Right renal pelvis (tissue), 4 donors: ENCODE results near the gene FBXO40. TPM values are rescaled to one million over a fixed set of nuclear protein-coding genes. Genes with fewer than 3 reads are reported as not detected.

Experiments
- DNase-seq, 4 donors: peaks; one replicate each; pipeline ENCODE4 v3.0.0-alpha.2; 2013; ENCODE audit warnings: low read depth in 4 of 4, low spot score in 3 of 4, missing footprints in 1 of 4
- polyA plus RNA-seq, 4 donors: library from polyadenylated mRNA; unstranded; fragments of 120-200 nt; gene quantifications; one replicate each; pipeline ENCODE4 v1.2.1, GENCODE V29; 2013; ENCODE audit not compliant: insufficient read length in 4 of 4

The FBXO40 gene
- polyA plus RNA-seq, 4 donors = 0.01 to 0.03 (median 0.03) TPM; not detected in 1

DNA sequence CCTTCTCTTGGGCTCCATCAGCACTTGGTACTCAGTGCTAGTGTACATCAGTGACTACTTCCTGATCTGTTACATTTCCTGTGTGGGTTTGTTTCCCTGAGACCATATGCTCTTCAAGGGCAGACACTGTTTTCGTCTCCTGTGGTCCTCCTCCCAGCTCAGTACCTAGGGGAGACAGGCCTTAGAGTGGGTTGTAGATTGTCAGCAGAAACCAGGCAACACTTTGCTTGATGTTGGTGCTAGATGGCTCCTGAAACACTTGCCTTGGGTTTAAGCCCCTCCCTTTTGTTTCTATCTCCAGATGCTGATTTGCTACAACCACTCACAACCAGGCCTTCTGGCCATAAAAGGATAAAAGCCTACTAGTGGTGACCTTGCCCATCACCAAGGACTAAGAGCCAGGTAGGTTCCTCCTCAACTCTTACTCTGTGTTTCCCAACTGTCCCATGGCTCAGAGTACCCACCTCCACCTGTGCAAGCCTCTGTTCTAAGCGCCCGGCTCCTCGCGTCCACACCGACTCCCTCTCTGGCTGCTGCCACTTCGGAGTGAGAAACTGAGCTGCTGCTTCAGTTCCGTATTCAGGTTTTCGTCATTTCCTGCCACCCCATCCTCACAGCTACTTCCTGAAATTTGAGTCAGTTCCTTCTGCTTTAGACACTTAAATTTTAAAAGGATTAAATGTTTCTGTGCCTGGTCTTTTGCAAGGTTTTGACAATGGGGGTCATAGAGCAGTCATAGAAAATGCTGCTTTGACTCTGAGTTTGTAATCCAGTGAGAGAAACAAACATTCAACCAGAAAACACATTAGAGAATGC, 67.4 kb downstream of the FBXO40 start, which contains the start of gene HCLS1:
TSS of gene HCLS1 (minus strand) at position 548 of the 816 bp plus-strand sequence. CDS start 2,556 bp downstream, outside the sequence.
- no peak for DNase-seq

DNA sequence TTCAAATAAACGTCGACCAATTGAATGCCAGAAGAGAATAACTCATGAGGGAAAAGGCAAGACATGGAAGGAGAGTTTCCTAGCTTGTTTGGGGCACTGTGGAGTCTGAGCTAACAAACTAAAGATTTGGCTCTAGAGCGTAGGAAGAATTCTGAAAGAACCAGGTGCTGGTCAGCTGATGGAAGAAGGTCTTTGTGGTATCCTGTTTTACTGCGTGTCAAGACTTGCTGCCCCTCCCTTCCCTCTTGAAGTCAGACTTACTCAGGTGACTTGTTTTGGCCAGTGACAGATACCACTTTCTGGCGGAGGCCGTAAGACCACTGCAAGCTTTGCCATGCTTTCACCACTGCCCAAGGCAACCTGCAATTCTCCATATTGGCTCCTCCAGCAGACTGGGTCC, 68.2 kb downstream of the FBXO40 start:
- DNase-seq = no peak

DNA sequence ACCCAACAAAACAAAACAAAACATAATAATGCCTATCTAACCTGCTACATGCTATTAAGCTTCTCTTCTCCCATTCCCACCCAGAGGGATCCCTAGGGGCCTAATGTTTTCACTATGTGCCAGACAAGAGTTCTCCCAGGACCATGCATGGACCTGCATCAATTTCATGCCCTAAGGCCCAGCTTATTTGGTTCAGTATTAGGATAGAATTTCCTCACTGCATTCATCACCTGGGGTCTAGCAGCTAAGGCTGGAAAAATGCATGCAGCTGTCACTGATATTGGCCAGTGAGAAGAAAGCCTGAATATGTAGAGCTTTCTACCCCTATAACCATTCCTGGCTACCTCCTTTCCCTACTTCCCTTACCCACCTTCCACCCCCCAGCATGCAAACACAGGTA, 69.6 kb downstream of the FBXO40 start:
- DNase-seq = no peak

DNA sequence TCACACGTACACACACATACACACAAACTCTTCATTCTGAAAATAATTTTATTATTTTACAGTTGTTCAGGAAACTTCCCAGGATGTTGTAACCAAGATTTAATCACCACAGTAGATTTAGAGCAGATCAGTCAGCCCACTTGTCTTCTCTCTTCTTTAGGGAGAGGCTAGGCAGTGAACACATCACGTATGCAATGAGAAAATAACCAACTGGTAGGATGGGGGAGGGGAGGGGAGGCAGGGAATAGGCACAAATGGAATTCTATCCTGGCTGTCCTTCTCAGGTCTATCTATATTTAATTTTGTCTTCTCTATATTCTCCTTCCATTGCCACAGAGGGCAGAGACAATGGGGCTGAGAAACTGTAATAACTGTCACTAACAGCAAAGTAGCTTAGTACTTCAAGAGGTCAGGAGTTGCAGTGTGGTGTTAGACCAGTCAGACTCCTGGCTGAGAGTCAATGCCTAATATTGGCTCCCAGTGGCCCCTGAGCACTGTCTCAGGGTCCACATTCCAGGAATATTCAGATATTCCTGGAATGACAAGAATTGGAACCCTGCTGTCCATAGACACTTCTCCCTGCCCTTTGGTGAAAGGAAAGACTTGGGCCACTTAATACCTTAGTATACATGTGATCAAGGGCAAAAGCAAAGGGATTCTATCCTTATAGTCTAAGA, 70.1 kb downstream of the FBXO40 start:
- DNase-seq = no peak

DNA sequence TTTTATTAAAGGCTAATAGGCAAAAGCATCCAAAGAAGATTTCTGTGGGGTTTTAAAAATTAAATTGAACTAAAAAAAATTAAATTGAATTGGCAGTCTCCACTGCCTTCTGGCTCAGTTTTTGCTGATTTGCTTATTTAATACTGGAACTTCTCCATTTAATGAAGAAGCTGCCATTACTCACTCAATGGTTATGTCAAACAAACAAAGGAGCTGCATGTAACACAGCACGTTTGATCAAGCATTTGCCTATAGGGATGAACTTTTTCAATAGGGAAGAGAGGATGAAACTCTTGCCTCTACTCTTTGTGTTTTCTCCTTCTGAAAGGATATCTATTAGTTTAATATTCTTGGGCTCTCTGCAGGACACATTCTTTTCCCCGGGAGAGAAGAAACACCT, 72.3 kb downstream of the FBXO40 start:
- DNase-seq = no peak

DNA sequence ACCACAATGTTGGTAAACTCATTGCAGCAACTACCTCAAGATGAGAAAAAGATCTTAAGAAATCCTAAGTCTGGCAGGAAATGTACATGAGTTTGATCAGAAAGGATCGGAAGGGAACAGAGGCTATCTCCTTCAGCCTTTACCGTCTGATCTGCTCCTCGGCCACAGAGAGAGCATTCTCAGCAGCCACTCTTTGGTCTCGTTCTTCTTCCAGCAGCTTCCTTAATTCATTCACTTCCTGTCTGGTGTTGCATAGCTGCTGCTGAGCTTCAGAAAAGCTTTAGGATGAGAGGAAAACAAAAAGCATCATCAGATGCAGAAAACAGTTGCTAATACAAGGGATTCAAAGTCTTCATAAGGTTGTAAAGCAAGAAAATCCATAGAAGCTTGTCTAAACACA, 74.2 kb downstream of the FBXO40 start:
- DNase-seq = no peak

DNA sequence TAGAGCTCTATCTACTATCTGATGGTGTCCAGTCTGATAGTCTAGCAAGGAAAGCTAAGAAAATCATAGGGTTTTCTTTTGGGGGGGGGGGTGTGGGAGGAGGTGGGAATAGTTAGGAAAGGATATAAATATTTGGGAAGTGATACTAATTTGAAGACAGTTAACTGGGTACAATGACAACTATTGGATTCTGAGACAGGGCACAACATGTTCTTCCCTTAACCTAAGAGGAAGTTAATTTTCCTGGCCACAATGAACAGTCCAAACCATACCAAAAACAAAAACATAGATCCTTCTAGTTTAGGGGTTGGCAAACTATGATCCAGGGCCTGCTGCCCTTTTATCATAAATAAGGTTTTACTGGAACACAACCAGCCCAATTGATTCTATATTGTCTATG, 77.5 kb downstream of the FBXO40 start:
- no peak for DNase-seq

DNA sequence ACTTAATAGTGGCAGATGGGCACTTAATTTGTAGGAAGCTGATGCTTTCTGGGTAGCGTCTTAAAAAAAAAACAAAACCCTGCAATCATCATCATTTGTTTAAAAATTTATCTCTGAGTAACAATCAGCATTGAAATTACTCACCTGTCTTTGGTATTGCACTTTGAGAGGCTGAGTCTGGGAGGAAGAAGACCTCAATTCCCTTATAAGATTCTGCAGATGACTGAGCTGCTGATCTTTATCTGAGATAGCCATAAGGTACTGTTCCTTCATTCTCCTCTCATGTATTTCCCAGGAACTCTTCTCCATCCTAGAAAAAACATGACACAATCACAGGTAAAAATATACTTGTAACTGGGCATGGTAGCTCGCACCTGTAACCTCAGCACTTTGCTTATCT, 84.0 kb downstream of the FBXO40 start:
- DNase-seq = no peak

Other genes starting within 250 kb of the FBXO40 start
- 1 to 10 TPM; 4.3 to 5.4 (median 5.3) TPM for gene POLQ, start 47.4 kb upstream of the FBXO40 start, polyA plus RNA-seq
- gene ARGFX, start 25.4 kb upstream of the FBXO40 start, polyA plus RNA-seq = not detected
- gene HCLS1, start 67.5 kb downstream of the FBXO40 start, polyA plus RNA-seq = 1 to 10 TPM; 5.3 to 7.3 (median 6.4) TPM
- 10 to 100 TPM; 72.8 to 81.5 (median 75.5) TPM for gene GOLGB1, start 156.4 kb downstream of the FBXO40 start, polyA plus RNA-seq
- gene IQCB1, start 241.7 kb downstream of the FBXO40 start, polyA plus RNA-seq = 10 to 100 TPM; 30.2 to 41.9 (median 36.2) TPM
- gene EAF2, start 241.8 kb downstream of the FBXO40 start, polyA plus RNA-seq = 10 to 100 TPM in 1 of 4 donors, 1 to 10 TPM in 3; 7.4 to 11.2 (median 8.6) TPM